ENCODE data around the gene RPL27A. TPM values are rescaled to one million over a fixed set of nuclear protein-coding genes. Genes with fewer than 3 reads are reported as not detected.

The RPL27A gene
- total and polyA plus RNA-seq, 2 of the 8 experiments (the other 6 are each of a cell fraction or from before 2014, with no cell fraction given): 1,756 to 1,777 TPM

GRCh38 chr11:8634498-8634897 lies 48.1 kb upstream of the RPL27A start:
- Histone ChIP-seq H3K9ac (replicated peaks in 1 of 4; ENCODE audit: extremely low read depth in 1 of 4, low read depth in 3 of 4, low read length in 3 of 4) (no peak overlapping the region), H4K5ac (ENCODE audit: insufficient read length, low read depth, low read length) (no peak overlapping the region), H2BK20ac (ENCODE audit: low read length) (no peak overlapping the region), H3K4me1 (replicated peaks in 1 of 4; ENCODE audit: control insufficient read depth in 3 of 4, insufficient read depth in 4 of 4, low read length in 3 of 4) (no peaks in the 10 kb centered on the region), H3K4me3 (ENCODE audit: extremely low read depth in 1 of 4, insufficient read depth in 2 of 4, low read depth in 3 of 4, low read length in 4 of 4) (no peak overlapping the region), H2BK120ac (replicated peaks; ENCODE audit: low read depth, low read length) (no peak overlapping the region), H3K56ac (replicated peaks; ENCODE audit: insufficient read length, low read depth, low read length) (no peak overlapping the region), H3K27me3 (replicated peaks in 1 of 4; ENCODE audit: control insufficient read depth in 3 of 4, extremely low read depth in 1 of 4, insufficient read depth in 3 of 4, low read length in 3 of 4) (no peaks in the 10 kb centered on the region), H3K4ac (replicated peaks; ENCODE audit: insufficient read length, low read depth, low read length) (no peak overlapping the region), H2BK5ac (ENCODE audit: low read depth, low read length) (no peak overlapping the region), H3K23ac (ENCODE audit: insufficient read length) (no peak overlapping the region), H2BK12ac (ENCODE audit: low read depth, low read length) (no peak overlapping the region), H3K18ac (ENCODE audit: extremely low read depth, low read length) (no peak overlapping the region), H3K9me3 (ENCODE audit: insufficient read depth in 2 of 2, low read depth in 1 of 2, low read length in 1 of 2) (no peaks in the 10 kb centered on the region), H2AFZ (ENCODE audit: low read length) (no peak overlapping the region), H3K23me2 (ENCODE audit: low read depth, low read length) (no peaks in the 10 kb centered on the region; the same call in 1 of the 2 replicates), H2BK15ac (ENCODE audit: low read length) (no peak overlapping the region), H4K20me1 (replicated peaks in 1 of 2; ENCODE audit: control insufficient read depth in 1 of 2, insufficient read depth in 2 of 2, low read length in 2 of 2) (no peaks in the 10 kb centered on the region), H2AK5ac (ENCODE audit: low read depth, low read length) (no peak overlapping the region), H4K91ac (replicated peaks; ENCODE audit: insufficient read length, low read length) (no peak overlapping the region), H3K27ac (ENCODE audit: low read depth, low read length) (no peak overlapping the region), H3K4me2 (ENCODE audit: insufficient read depth in 1 of 2, low read depth in 2 of 2, low read length in 2 of 2) (no peak overlapping the region), H3K14ac (ENCODE audit: insufficient read length) (no peak overlapping the region), H3K36me3 (ENCODE audit: control insufficient read depth in 2 of 4, insufficient read depth in 4 of 4, low read length in 3 of 4) (no peaks in the 10 kb centered on the region; a peak in 1 of 8 replicates), H4K8ac (ENCODE audit: extremely low read depth, insufficient read depth, low read length) (no peak overlapping the region), H3K79me1 (ENCODE audit: low read depth, low read length) (no peaks in the 10 kb centered on the region), H3K79me2 (ENCODE audit: control insufficient read depth in 1 of 2, insufficient read depth in 2 of 2, low read length in 2 of 2) (no peaks in the 10 kb centered on the region)
- ChIA-PET POLR2A (ENCODE audit: partially characterized antibody) (interaction anchor here (0.8 to 2.1 kb wide), 4 partner anchors 12 to 55 kb away, joined by 3 to 5 read pairs (median 4); partner anchors contain the start of genes RPL27A and TRIM66), CTCF (ENCODE audit: partially characterized antibody) (interaction anchor here (0.9 to 1.2 kb wide), 3 partner anchors 8 to 370 kb away, joined by 3 to 4 read pairs (median 3); no protein-coding TSS in a partner anchor)
- FAIRE-seq: no peak
- TF ChIP-seq PHF8 (conservative IDR thresholded peaks at IDR 0.05; ENCODE audit: low read depth, low read length) (no peak), CHD2 (IDR thresholded peaks at IDR 0.05; ENCODE audit: low read length) (no peak), SIX5 (IDR thresholded peaks at IDR 0.05; ENCODE audit: low read depth, low read length) (no peak)
- DNase-seq (ENCODE audit: low read depth in 1 of 2, low spot score in 2 of 2): no peak
- WGBS, 2 experiments (ENCODE audit: extremely low coverage in 1 of 2, insufficient coverage in 1 of 2, insufficient read length in 1 of 2, insufficient replicate concordance in 2 of 2, low coverage in 1 of 2, low lambda C conversion rate in 2 of 2, missing lambda C conversion rate in 1 of 2): 93% methylated on average over 6 of the region's 6 CpGs; no CpG with 5 or more reads in 1 of the 2 experiments

Measured in H1 (cell line).